DND-41 (cell line): ENCODE results near the gene RPS15.

Experiments used
- ATAC-seq: fragments of 200-7000 bp; cut with Tn5 transposase; 3 replicates; pipeline ENCODE4 v1.9.1; 2021; ENCODE audit warnings: low read depth; ENCODE audit not compliant: insufficient read depth
- DNase-seq: peaks from one replicate; pipeline ENCODE4 v3.0.0-alpha.2; 2020
- H2AFZ ChIP-seq: 2 replicates; pipeline ENCODE4 v1.6.0; 2012; ENCODE audit warnings: low read depth, low read length
- H3K27ac ChIP-seq: 2 replicates; pipeline ENCODE4 v1.5.1; 2012; ENCODE audit warnings: low read length, inconsistent platforms
- H3K27me3 ChIP-seq: fragments of 200-600 bp; sonication (generic); 2 replicates; pipeline ENCODE4 v1.6.0; 2012; ENCODE audit warnings: low read length, mild to moderate bottlenecking, inconsistent platforms; ENCODE audit not compliant: insufficient read depth, poor library complexity
- H3K36me3 ChIP-seq: 2 replicates; pipeline ENCODE4 v1.5.1; 2012; ENCODE audit warnings: low read length, inconsistent platforms; ENCODE audit not compliant: insufficient read depth
- H3K4me1 ChIP-seq: 2 replicates; pipeline ENCODE4 v1.5.1; 2012; ENCODE audit warnings: mild to moderate bottlenecking, low read length; ENCODE audit not compliant: insufficient read depth
- H3K4me2 ChIP-seq: 2 replicates; pipeline ENCODE4 v1.6.0; 2012; ENCODE audit warnings: mild to moderate bottlenecking, moderate library complexity, low read length, inconsistent platforms; ENCODE audit not compliant: insufficient read depth
- H3K4me3 ChIP-seq, 2 experiments: fragments of 200-600 bp in 1 of 2; shearing (Covaris generic) in 1 of 2; 2 replicates each; pipeline ENCODE4 v1.5.1; 2012 to 2016; ENCODE audit warnings: inconsistent platforms in 2 of 2, low read length in 2 of 2, mild to moderate bottlenecking in 2 of 2, low read depth in 1 of 2, moderate library complexity in 1 of 2
- H3K79me2 ChIP-seq: 2 replicates; pipeline ENCODE4 v1.6.0; 2012; ENCODE audit warnings: low read length, inconsistent platforms; ENCODE audit not compliant: insufficient read depth
- H3K9ac ChIP-seq: 2 replicates; pipeline ENCODE4 v1.6.0; 2012; ENCODE audit warnings: low read depth, mild to moderate bottlenecking, inconsistent platforms, low read length, moderate library complexity
- H3K9me3 ChIP-seq: 2 replicates; pipeline ENCODE4 v1.5.1; 2012; ENCODE audit warnings: low read length, moderate library complexity, mild to moderate bottlenecking, inconsistent platforms; ENCODE audit not compliant: insufficient read depth, severe bottlenecking
- H4K20me1 ChIP-seq: 2 replicates; pipeline ENCODE4 v1.6.0; 2012; ENCODE audit warnings: low read length; ENCODE audit not compliant: insufficient read depth
- CTCF ChIP-seq: IDR thresholded peaks from 2 replicates; pipeline ENCODE4 v1.5.1; 2012; ENCODE audit warnings: borderline replicate concordance, low read length, moderate library complexity, mild to moderate bottlenecking; ENCODE audit not compliant: poor library complexity, severe bottlenecking; ENCODE audit errors: extremely low read depth
- EZH2 ChIP-seq: IDR thresholded peaks from 3 replicates; pipeline ENCODE4 v1.6.1; 2012; ENCODE audit warnings: borderline replicate concordance, low read depth, mild to moderate bottlenecking, moderate library complexity, low read length, inconsistent platforms; ENCODE audit not compliant: severe bottlenecking

Gene RPS15

GRCh38 chr19:1396019-1396767, 42.0 kb upstream of the RPS15 start:
- no peak overlapping the region for H3K4me3 ChIP-seq
- H3K4me1 ChIP-seq = peaks cover 18% of the 10 kb centered on the region
- peaks cover 56% of the 10 kb centered on the region for H3K36me3 ChIP-seq
- TF ChIP-seq EZH2 = no peak
- TF ChIP-seq CTCF = no peak
- no peak overlapping the region for H3K4me2 ChIP-seq
- H3K9ac ChIP-seq = no peak overlapping the region
- no peaks in the 10 kb centered on the region for H3K9me3 ChIP-seq
- peaks cover 21% of the 10 kb centered on the region for H4K20me1 ChIP-seq
- H3K79me2 ChIP-seq = peaks cover 23% of the 10 kb centered on the region
- no peak overlapping the region for H2AFZ ChIP-seq
- H3K27ac ChIP-seq = no peak overlapping the region
- peak; percentile 29 for ATAC-seq
- peak; percentile 43 for DNase-seq
- no peaks in the 10 kb centered on the region for H3K27me3 ChIP-seq

GRCh38 chr19:1396768-1397679, 41.2 kb upstream of the RPS15 start:
- no peak overlapping the region for H3K4me3 ChIP-seq
- H3K4me2 ChIP-seq = no peak overlapping the region
- no peak overlapping the region for H2AFZ ChIP-seq
- H3K79me2 ChIP-seq = peaks cover 29% of the 10 kb centered on the region
- no peak overlapping the region for H3K27ac ChIP-seq
- TF ChIP-seq EZH2 (no peak), CTCF (no peak)
- peaks cover 24% of the 10 kb centered on the region for H3K4me1 ChIP-seq
- H3K9me3 ChIP-seq = no peaks in the 10 kb centered on the region
- peaks cover 52% of the 10 kb centered on the region for H3K36me3 ChIP-seq
- H3K9ac ChIP-seq = no peak overlapping the region
- no peak for ATAC-seq
- no peak for DNase-seq
- H4K20me1 ChIP-seq = peaks cover 21% of the 10 kb centered on the region
- H3K27me3 ChIP-seq = no peaks in the 10 kb centered on the region

GRCh38 chr19:1397838-1398237, 40.4 kb upstream of the RPS15 start:
- H3K4me2 ChIP-seq = no peak overlapping the region

More at GRCh38 chr19:1397838-1398237, 40.4 kb upstream of the RPS15 start:
- peaks cover 21% of the 10 kb centered on the region for H4K20me1 ChIP-seq
- no peak overlapping the region for H2AFZ ChIP-seq
- no peak for ATAC-seq
- peaks cover 44% of the 10 kb centered on the region for H3K36me3 ChIP-seq
- no peak for DNase-seq
- H3K4me3 ChIP-seq = no peak overlapping the region
- no peaks in the 10 kb centered on the region for H3K9me3 ChIP-seq
- no peak overlapping the region for H3K9ac ChIP-seq
- TF ChIP-seq EZH2 (no peak), CTCF (no peak)
- peaks cover 29% of the 10 kb centered on the region for H3K79me2 ChIP-seq
- no peaks in the 10 kb centered on the region for H3K27me3 ChIP-seq
- H3K27ac ChIP-seq = no peak overlapping the region
- H3K4me1 ChIP-seq = peaks cover 31% of the 10 kb centered on the region
